ENCODE measurements around the gene ZNF616. TPM values are rescaled to one million over a fixed set of nuclear protein-coding genes. Genes with fewer than 3 reads are reported as not detected.

The ZNF616 gene
- total RNA-seq, 1 experiment from 2014 or later = 1.6 TPM

GRCh38 chr19:52066258-52066863 lies 73.4 kb downstream of the ZNF616 start:
- H3K9me3 ChIP-seq = peaks cover 82% of the 10 kb centered on the region
- H3K4me3 ChIP-seq = no peak overlapping the region
- no peak for DNase-seq
- peaks cover 91% of the 10 kb centered on the region for H3K36me3 ChIP-seq
- H3K27me3 ChIP-seq = no peaks in the 10 kb centered on the region

GRCh38 chr19:52065399-52065798 lies 74.3 kb downstream of the ZNF616 start:
- Histone ChIP-seq H3K9me3 (peaks cover 78% of the 10 kb centered on the region), H3K27me3 (no peaks in the 10 kb centered on the region), H3K4me3 (no peak overlapping the region), H3K36me3 (peaks cover 85% of the 10 kb centered on the region)
- DNase-seq = no peak

Other genes starting within 250 kb of the ZNF616 start
- 6.6 and 7.4 TPM in 2 replicates for gene ZNF649, start 234.9 kb downstream of the ZNF616 start, total RNA-seq (2014; rRNA removed; shearing (Covaris generic); ENCODE audit: low replicate concordance)
- gene ZNF613, start 212.5 kb downstream of the ZNF616 start, total RNA-seq (2014; rRNA removed; shearing (Covaris generic); ENCODE audit: low replicate concordance) = 0.84 and 3.0 TPM in 2 replicates
- 3.0 and 4.8 TPM in 2 replicates for gene ZNF350, start 153.1 kb downstream of the ZNF616 start, total RNA-seq (2014; rRNA removed; shearing (Covaris generic); ENCODE audit: low replicate concordance)
- 5.6 and 8.4 TPM in 2 replicates for gene ZNF615, start 131.7 kb downstream of the ZNF616 start, total RNA-seq (2014; rRNA removed; shearing (Covaris generic); ENCODE audit: low replicate concordance)
- gene ZNF614, start 111.6 kb downstream of the ZNF616 start, total RNA-seq (2014; rRNA removed; shearing (Covaris generic); ENCODE audit: low replicate concordance) = 3.1 and 9.7 TPM in 2 replicates
- 1.2 and 3.4 TPM in 2 replicates for gene ZNF432, start 91.1 kb downstream of the ZNF616 start, total RNA-seq (2014; rRNA removed; shearing (Covaris generic); ENCODE audit: low replicate concordance)
- 3.6 and 4.8 TPM in 2 replicates for gene ZNF841, start 44.2 kb downstream of the ZNF616 start, total RNA-seq (2014; rRNA removed; shearing (Covaris generic); ENCODE audit: low replicate concordance)
- gene ZNF836, start 31.7 kb upstream of the ZNF616 start, total RNA-seq (2014; rRNA removed; shearing (Covaris generic); ENCODE audit: low replicate concordance) = 4.0 and 5.0 TPM in 2 replicates
- gene PPP2R1A, start 50.1 kb upstream of the ZNF616 start, total RNA-seq (2014; rRNA removed; shearing (Covaris generic); ENCODE audit: low replicate concordance) = 74.0 and 171 TPM in 2 replicates
- 12.3 and 32.7 TPM in 2 replicates for gene ZNF766, start 129.6 kb upstream of the ZNF616 start, total RNA-seq (2014; rRNA removed; shearing (Covaris generic); ENCODE audit: low replicate concordance)
- 2.7 and 3.8 TPM in 2 replicates for gene ZNF480, start 157.2 kb upstream of the ZNF616 start, total RNA-seq (2014; rRNA removed; shearing (Covaris generic); ENCODE audit: low replicate concordance)
- 0.15 and 2.4 TPM in 2 replicates for gene ZNF610, start 196.3 kb upstream of the ZNF616 start, total RNA-seq (2014; rRNA removed; shearing (Covaris generic); ENCODE audit: low replicate concordance)
- gene ZNF880, start 230.0 kb upstream of the ZNF616 start, total RNA-seq (2014; rRNA removed; shearing (Covaris generic); ENCODE audit: low replicate concordance) = 1.9 and 2.3 TPM in 2 replicates